HEK293T (cell line): ENCODE data around the gene EIF4G1.

Experiments used
- CTCF ChIA-PET: fragments of 350-600 bp; formaldehyde crosslinking; extraction: SDS; loops from one replicate; lab custom pipeline; 2021; ENCODE audit warnings: antibody characterized with exemption, inconsistent platforms; lab: Yijun Ruan, JAX
- POLR2A ChIA-PET: fragments of 350-600 bp; formaldehyde crosslinking; extraction: SDS; loops from one replicate; lab custom pipeline; 2020; ENCODE audit warnings: antibody characterized with exemption, inconsistent platforms; lab: Yijun Ruan, JAX
- DNase-seq: peaks from one replicate; pipeline ENCODE4 v3.0.0; 2012; ENCODE audit warnings: mixed read lengths; ENCODE audit errors: extremely low spot score
- ARNT ChIP-seq: fragments of 450-650 bp; IDR thresholded peaks from 2 replicates; pipeline ENCODE4 v1.6.1; 2017; ENCODE audit warnings: mild to moderate bottlenecking
- BHLHE40 ChIP-seq: fragments of 450-650 bp; IDR thresholded peaks from 2 replicates; pipeline ENCODE4 v1.6.1; 2016; ENCODE audit warnings: mild to moderate bottlenecking, moderate library complexity, borderline replicate concordance
- CTBP1 ChIP-seq: fragments of 450-650 bp; IDR thresholded peaks from 2 replicates; pipeline ENCODE4 v1.6.1; 2016; ENCODE audit warnings: borderline replicate concordance
- ELF4 ChIP-seq: fragments of 450-650 bp; IDR thresholded peaks from 2 replicates; pipeline ENCODE4 v1.6.1; 2017; ENCODE audit warnings: antibody characterized with exemption
- FOXA1 ChIP-seq: fragments of 450-650 bp; IDR thresholded peaks from 2 replicates; pipeline ENCODE4 v1.6.1; 2016; ENCODE audit warnings: mild to moderate bottlenecking
- FOXM1 ChIP-seq: fragments of 450-650 bp; IDR thresholded peaks from 2 replicates; pipeline ENCODE4 v1.6.1; 2017; ENCODE audit warnings: mild to moderate bottlenecking, borderline replicate concordance
- HDGF ChIP-seq: fragments of 450-650 bp; IDR thresholded peaks from 2 replicates; pipeline ENCODE4 v1.6.1; 2017; ENCODE audit warnings: antibody characterized with exemption, borderline replicate concordance
- L3MBTL2 ChIP-seq: fragments of 450-650 bp; conservative IDR thresholded peaks from 2 replicates; pipeline ENCODE4 v1.6.1; 2016; ENCODE audit warnings: mild to moderate bottlenecking
- LEF1 ChIP-seq: fragments of 450-650 bp; IDR thresholded peaks from 2 replicates; pipeline ENCODE4 v1.6.1; 2017; ENCODE audit warnings: mild to moderate bottlenecking, borderline replicate concordance
- NFRKB ChIP-seq: fragments of 450-650 bp; IDR thresholded peaks from 2 replicates; pipeline ENCODE4 v1.6.1; 2016; ENCODE audit warnings: mild to moderate bottlenecking, moderate library complexity
- SP1 ChIP-seq: fragments of 450-650 bp; IDR thresholded peaks from 2 replicates; pipeline ENCODE4 v1.6.1; 2017
- SUZ12 ChIP-seq: fragments of 450-650 bp; IDR thresholded peaks from 2 replicates; pipeline ENCODE4 v1.6.1; 2016; ENCODE audit warnings: mild to moderate bottlenecking
- TARDBP ChIP-seq: fragments of 450-650 bp; IDR thresholded peaks from 2 replicates; pipeline ENCODE4 v1.6.1; 2016
- ZNF384 ChIP-seq: fragments of 450-650 bp; IDR thresholded peaks from 2 replicates; pipeline ENCODE4 v1.6.1; 2016
- TF ChIP-seq, protein P1 (sequence below): fragments of 450-650 bp; IDR thresholded peaks from 2 replicates; pipeline ENCODE4 v1.6.1; 2016

Gene EIF4G1

DNA sequence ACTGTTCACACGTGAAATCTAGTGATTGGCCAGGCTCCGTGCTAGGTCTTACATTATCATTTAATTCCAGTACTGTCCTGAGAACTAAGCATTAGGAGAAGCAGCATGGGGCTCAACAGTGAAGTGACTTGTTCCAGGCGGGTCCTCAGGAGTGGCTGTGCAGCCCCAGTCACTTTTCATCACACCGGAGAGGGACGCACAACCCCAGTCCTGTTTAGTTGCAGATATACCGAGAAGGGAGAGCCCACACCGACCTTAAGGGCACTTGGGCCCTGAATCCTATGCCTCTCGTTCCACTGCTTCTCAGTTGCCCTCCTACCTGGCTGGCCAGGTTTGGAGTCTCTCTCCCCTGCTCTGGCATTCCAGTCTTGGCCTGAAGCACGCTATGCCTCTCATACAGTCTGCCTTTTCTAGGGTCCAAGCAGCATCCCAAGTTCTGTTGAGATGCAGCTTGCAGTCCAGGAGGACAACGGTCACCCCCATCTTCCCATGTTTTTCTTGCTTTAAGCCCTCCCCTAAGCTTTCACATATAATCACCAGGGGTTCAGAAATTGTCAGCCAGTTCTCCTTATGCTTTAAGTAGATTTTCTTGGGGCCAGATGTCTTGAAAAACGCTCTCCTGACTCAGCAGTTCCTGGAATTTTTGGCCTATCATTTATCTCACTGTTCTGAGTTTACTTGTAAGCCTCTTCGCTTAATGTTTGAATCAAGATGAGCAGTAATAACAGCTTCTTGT, 33.1 kb downstream of the EIF4G1 start:
- ChIA-PET POLR2A (interaction anchor here (1.9 kb wide), 1 partner anchor 15 kb away, joined by 8 read pairs; the partner anchor contains the start of genes CLCN2 and POLR2H), CTCF (no interaction called here)
- no peak for DNase-seq
- TF ChIP-seq LEF1: no peak
- TF ChIP-seq ZNF384: no peak
- no peak for TF ChIP-seq ELF4
- TF ChIP-seq SUZ12: no peak
- no peak for TF ChIP-seq FOXM1

DNA sequence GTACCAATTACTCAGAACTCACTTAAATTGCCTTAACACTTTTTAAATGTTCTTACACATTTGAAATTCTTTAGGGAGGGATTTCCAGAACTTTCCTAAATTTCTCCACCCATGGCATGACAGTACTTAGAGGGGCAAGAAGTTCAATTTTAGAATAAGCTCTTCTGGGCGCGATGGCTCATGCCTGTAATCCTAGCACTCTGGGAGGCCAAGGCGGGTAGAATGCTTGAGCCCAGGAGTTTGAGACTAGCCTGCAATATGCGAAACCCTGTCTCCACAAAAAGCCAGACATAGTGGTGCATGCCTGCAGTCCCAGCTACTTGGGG, 33.6 kb downstream of the EIF4G1 start:
- TF ChIP-seq, protein P1, sequence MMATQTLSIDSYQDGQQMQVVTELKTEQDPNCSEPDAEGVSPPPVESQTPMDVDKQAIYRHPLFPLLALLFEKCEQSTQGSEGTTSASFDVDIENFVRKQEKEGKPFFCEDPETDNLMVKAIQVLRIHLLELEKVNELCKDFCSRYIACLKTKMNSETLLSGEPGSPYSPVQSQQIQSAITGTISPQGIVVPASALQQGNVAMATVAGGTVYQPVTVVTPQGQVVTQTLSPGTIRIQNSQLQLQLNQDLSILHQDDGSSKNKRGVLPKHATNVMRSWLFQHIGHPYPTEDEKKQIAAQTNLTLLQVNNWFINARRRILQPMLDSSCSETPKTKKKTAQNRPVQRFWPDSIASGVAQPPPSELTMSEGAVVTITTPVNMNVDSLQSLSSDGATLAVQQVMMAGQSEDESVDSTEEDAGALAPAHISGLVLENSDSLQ: no peak
- TF ChIP-seq FOXA1 (no peak), L3MBTL2 (no peak), HDGF (no peak)
- no peak for DNase-seq
- ChIA-PET CTCF (interaction anchor here (1.3 kb wide), 1 partner anchor 11 kb away, joined by 7 read pairs; the partner anchor contains the start of gene FAM131A), POLR2A (interaction anchor here (1.9 kb wide), 1 partner anchor 14 kb away, joined by 8 read pairs; the partner anchor contains the start of genes CLCN2 and POLR2H)

DNA sequence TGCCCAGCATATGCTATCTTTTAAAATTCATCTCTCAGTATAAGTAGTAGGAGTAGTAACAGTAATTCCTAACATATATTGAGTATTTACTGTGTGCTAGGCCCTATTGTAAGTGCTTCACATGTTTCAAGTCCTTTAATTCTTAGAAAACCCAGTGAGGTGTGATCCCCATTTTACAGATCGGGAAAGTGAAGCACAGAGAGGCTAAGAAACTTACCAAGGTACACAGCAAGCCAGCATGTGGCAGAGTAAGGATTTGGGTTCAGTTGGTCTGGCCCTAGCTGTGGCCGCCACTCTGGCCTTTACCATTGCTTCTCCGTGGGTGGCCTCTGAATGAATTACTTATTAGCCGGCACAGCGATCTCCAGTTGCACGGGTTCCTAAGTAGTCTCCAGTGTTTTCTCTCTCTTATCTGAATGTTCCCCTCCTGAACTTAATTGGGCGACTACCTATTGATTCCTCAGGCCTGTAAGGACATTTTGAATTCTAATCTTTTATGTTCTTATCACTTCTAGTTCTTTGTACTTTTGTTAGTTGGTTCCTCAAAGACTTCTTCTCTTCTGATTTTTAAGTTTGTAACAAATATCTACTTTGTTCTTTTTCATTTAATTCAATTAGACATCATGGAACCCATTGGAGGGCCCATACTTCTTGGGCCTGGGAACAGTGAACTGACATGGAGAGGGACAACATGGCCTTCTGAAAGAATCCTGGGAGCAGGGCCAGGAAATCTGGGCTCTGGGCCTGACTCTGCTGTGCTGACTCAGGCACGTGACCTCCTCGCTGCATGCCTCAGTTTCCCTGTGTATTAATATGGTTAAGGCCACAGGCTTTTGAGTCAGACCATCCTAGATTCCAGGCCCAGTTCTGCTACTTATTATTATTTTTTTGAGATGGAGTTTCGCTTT, 35.4 kb downstream of the EIF4G1 start:
- TF ChIP-seq SUZ12 (no peak), HDGF (no peak), BHLHE40 (no peak), LEF1 (no peak), FOXM1 (no peak), TARDBP (no peak), SP1 (no peak)
- CTCF ChIA-PET: no interaction called here
- no peak for DNase-seq
- POLR2A ChIA-PET: no interaction called here

DNA sequence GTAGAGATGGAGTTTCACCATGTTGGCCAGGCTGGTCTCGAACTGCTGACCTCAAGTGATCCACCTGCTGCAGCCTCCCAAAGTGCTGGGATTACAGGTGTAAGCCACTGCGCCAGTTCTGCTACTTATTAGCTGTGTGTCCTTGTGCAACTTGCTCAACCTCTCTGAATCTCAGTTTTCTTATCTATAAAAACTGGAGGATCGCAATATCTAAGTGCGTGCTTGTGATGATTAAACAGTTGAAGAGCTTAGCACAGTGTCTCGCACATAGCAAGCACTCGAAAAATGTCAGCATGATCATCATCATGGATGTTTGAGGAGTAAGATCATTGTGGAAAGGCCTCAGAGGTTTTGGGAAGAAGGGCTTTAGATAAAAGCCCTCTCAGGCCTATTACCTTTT, 36.2 kb downstream of the EIF4G1 start:
- DNase-seq: no peak
- POLR2A ChIA-PET: no interaction called here
- TF ChIP-seq SP1 (no peak), BHLHE40 (no peak), SUZ12 (no peak), LEF1 (no peak), TARDBP (no peak)
- CTCF ChIA-PET: interaction anchor here (0.6 kb wide), 1 partner anchor 235 kb away, joined by 3 read pairs; no protein-coding TSS in a partner anchor

DNA sequence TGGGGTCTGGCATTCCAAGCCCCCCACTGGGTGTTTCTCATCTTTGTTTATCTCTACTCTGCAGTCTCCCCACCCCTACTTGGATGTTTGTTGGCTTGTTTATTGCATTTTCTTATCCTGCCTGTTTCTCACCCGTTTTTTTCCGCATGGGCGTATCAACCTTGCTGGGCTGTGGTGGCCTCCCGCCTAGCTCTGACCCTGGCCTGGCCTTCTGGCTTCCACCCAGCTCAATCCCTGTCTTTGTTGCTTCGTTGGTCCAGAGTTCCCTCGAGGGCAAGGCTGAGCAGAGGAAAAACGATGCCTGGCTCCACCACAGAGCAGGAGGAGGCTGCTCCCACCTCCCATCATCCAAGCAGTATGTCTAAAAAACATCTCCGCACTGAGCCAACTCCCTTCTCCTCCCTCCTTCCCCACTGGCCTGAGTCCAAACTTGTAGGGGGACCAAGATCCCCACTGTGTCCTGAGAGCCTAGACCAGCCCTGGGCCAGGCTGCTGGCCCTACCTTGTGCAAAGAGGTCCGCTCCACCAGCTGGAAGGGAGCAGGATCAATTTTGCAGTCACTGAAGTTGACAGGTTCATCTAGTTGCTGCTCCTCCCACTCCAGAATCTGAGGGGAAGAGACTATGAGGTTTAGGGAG, 37.2 kb downstream of the EIF4G1 start:
- no peak for DNase-seq
- ChIA-PET POLR2A (no interaction called here), CTCF (no interaction called here)
- TF ChIP-seq L3MBTL2 (no peak), NFRKB (no peak), ARNT (no peak), CTBP1 (no peak), FOXM1 (no peak), ELF4 (no peak), BHLHE40 (no peak)
- TF ChIP-seq, protein P1: no peak

DNA sequence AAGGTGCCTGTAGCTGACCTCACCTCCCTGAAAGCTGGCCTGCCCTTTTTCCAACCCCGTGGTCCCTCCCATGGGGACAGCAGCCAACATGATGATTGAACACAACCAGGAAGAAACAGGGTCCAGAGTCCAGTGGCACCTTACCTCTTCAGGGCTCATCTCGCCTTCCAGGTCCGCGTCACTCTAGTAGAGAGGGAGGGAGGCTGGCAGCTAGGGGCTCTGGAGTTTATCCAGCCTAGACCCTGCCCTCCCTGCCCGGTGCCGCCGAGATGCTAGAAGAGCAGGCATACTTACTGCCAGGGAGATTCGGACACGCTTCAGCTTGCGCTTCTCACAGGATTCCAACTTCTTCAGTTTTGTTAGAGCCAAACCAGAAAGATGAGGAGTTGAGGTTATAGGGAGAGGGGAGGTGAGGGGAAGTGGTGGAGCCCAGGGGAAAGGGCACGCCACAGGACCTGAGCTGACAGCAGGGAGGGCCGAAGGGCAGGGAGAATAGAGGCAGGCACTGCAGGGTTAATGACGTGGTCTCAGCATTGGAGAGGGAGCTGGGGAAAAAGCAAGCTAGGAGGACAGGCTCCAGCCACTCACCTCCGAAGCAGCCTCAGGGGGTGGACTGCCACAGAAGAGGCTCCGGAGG, 37.9 kb downstream of the EIF4G1 start:
- POLR2A ChIA-PET: no interaction called here
- DNase-seq: no peak
- no peak for TF ChIP-seq FOXM1
- TF ChIP-seq BHLHE40: no peak
- CTCF ChIA-PET: interaction anchor here (1.4 kb wide), 1 partner anchor 17 kb away, joined by 4 read pairs; no protein-coding TSS in a partner anchor
